HepG2 (cell line): ENCODE results near the gene RUNX2. TPM values are rescaled to one million over a fixed set of nuclear protein-coding genes. Genes with fewer than 3 reads are reported as not detected.

Experiments used
- ATAC-seq: fragments of 200-7000 bp; cut with Tn5 transposase; 3 replicates; pipeline ENCODE4 v1.9.1; 2020; ENCODE audit warnings: mild to moderate bottlenecking, moderate library complexity
- BruUV-seq: library from RNA; stranded (reverse); fragments of 400-500 nt; replicated peaks from 2 replicates; lab custom pipeline; 2021; lab: Mats Ljungman, UMichigan
- CTCF ChIA-PET: fragments of 300-600 bp; formaldehyde crosslinking; extraction: SDS; loops from one replicate; lab custom pipeline; 2021; ENCODE audit warnings: low total read pairs, inconsistent platforms, low intra/inter-chr PET ratio; lab: Yijun Ruan, JAX
- POLR2A ChIA-PET: fragments of 350-600 bp; sonication (Branson Sonifier 250); formaldehyde crosslinking; loops from one replicate; lab custom pipeline; 2020; ENCODE audit warnings: antibody characterized with exemption, inconsistent platforms; lab: Yijun Ruan, JAX
- DNase-seq: peaks from one replicate; pipeline ENCODE4 v3.0.0-alpha.2; 2015; ENCODE audit warnings: low spot score
- FAIRE-seq: peaks from 3 replicates; lab custom pipeline; 2011; peaks lifted over from hg19 to GRCh38; lab: Jason Lieb, UNC
- H2AFZ ChIP-seq: one replicate; pipeline ENCODE4 v1.6.1; 2011; ENCODE audit warnings: low read length, inconsistent platforms
- H3K27ac ChIP-seq: fragments of 300-600 bp; 3 replicates; pipeline ENCODE4 v1.8.0; 2011; ENCODE audit warnings: mixed run types, mild to moderate bottlenecking, mixed read lengths, low read length, inconsistent platforms; ENCODE audit not compliant: insufficient read depth; ENCODE audit errors: extremely low read length
- H3K27me3 ChIP-seq, 2 experiments: fragments of 200-600 bp in 1 of 2; 2 replicates in 1 of 2; 3 replicates in 1 of 2; pipeline versions ENCODE4 v1.6.0 to v1.8.0; 2011; ENCODE audit warnings: low read length in 2 of 2, mild to moderate bottlenecking in 2 of 2, moderate library complexity in 2 of 2, inconsistent platforms in 1 of 2; ENCODE audit not compliant: insufficient read depth in 2 of 2, control insufficient read depth in 1 of 2
- H3K36me3 ChIP-seq, 2 experiments: fragments of 200-600 bp in 1 of 2; replicated peaks in 1 of 2; 2 replicates in 1 of 2; 3 replicates in 1 of 2; pipeline versions ENCODE4 v1.5.1 to v1.8.0; 2011; ENCODE audit warnings: low read length in 2 of 2, inconsistent platforms in 1 of 2; ENCODE audit not compliant: insufficient read depth in 2 of 2, control insufficient read depth in 1 of 2
- H3K4me1 ChIP-seq: 2 replicates; pipeline ENCODE4 v1.5.1; 2012; ENCODE audit warnings: low read length, inconsistent platforms; ENCODE audit not compliant: insufficient read depth
- H3K4me2 ChIP-seq: 2 replicates; pipeline ENCODE4 v1.6.0; 2011; ENCODE audit warnings: low read depth, low read length, inconsistent platforms
- H3K4me3 ChIP-seq, 3 experiments: fragments of 200-600 bp in 1 of 3; sonication (generic), shearing (Covaris generic) in 1 of 3; replicated peaks in 1 of 3; 2 replicates each; pipeline ENCODE4 v1.5.1; 2011 to 2016; ENCODE audit warnings: low read length in 3 of 3, inconsistent platforms in 2 of 3, low read depth in 2 of 3, mild to moderate bottlenecking in 2 of 3, control low read depth in 1 of 3, mixed read lengths in 1 of 3; ENCODE audit not compliant: insufficient read depth in 1 of 3
- H3K79me2 ChIP-seq: one replicate; pipeline ENCODE4 v1.6.1; 2011; ENCODE audit warnings: low read length, inconsistent platforms; ENCODE audit not compliant: insufficient read depth
- H3K9ac ChIP-seq: 2 replicates; pipeline ENCODE4 v1.6.0; 2011; ENCODE audit warnings: mild to moderate bottlenecking, low read depth, low read length, inconsistent platforms; ENCODE audit not compliant: insufficient read depth
- H3K9me3 ChIP-seq: 2 replicates; pipeline ENCODE4 v1.5.1; 2012; ENCODE audit warnings: mild to moderate bottlenecking, low read length
- H4K20me1 ChIP-seq: 2 replicates; pipeline ENCODE4 v1.6.0; 2011; ENCODE audit warnings: inconsistent platforms, mild to moderate bottlenecking, low read length, moderate library complexity; ENCODE audit not compliant: insufficient read depth
- ATM ChIP-seq: fragments of 450-650 bp; IDR thresholded peaks from 2 replicates; pipeline ENCODE4 v1.7.1; 2017; ENCODE audit warnings: mild to moderate bottlenecking, borderline replicate concordance
- E2F5 ChIP-seq: sonication (generic); formaldehyde crosslinking; conservative IDR thresholded peaks from 2 replicates; pipeline ENCODE4 v1.4.0; 2020; ENCODE audit warnings: missing genetic modification reagents
- FOXA3 ChIP-seq: IDR thresholded peaks from 2 replicates; pipeline ENCODE4 v1.6.1; 2016; ENCODE audit warnings: missing genetic modification reagents, missing compliant biosample characterization
- JARID2 ChIP-seq: sonication (generic); formaldehyde crosslinking; IDR thresholded peaks from 2 replicates; pipeline ENCODE4 v1.8.1; 2023; ENCODE audit warnings: missing genetic modification reagents, inconsistent platforms; ENCODE audit not compliant: insufficient replicate concordance
- JUND ChIP-seq: sonication (generic); formaldehyde crosslinking; IDR thresholded peaks from 2 replicates; pipeline ENCODE4 v1.8.0; 2022; ENCODE audit warnings: mild to moderate bottlenecking, missing genetic modification reagents
- LBX2 ChIP-seq: sonication (generic); formaldehyde crosslinking; IDR thresholded peaks from 2 replicates; pipeline ENCODE4 v1.5.0; 2020; ENCODE audit warnings: missing genetic modification reagents, mild to moderate bottlenecking, borderline replicate concordance
- MAFK ChIP-seq, 2 experiments: IDR thresholded peaks in 1 of 2; conservative IDR thresholded peaks in 1 of 2; 2 replicates each; pipeline ENCODE4 v1.6.1; 2011; ENCODE audit warnings: improper control_type of control experiment in 2 of 2, low read length in 2 of 2
- MIXL1 ChIP-seq: IDR thresholded peaks from 2 replicates; pipeline ENCODE4 v1.6.1; 2016
- PRPF4 ChIP-seq: fragments of 200-400 bp; formaldehyde crosslinking; IDR thresholded peaks from 2 replicates; pipeline ENCODE4 v1.6.1; 2016; ENCODE audit warnings: low read length, low read depth; ENCODE audit not compliant: poor library complexity, severe bottlenecking
- SMAD9 ChIP-seq: sonication (generic); formaldehyde crosslinking; IDR thresholded peaks from 2 replicates; pipeline ENCODE4 v1.5.1; 2020; ENCODE audit warnings: mild to moderate bottlenecking, missing genetic modification reagents
- TEAD2 ChIP-seq: sonication (generic); formaldehyde crosslinking; IDR thresholded peaks from 2 replicates; pipeline ENCODE4 v1.9.0; 2021; ENCODE audit warnings: missing genetic modification reagents
- ZBTB25 ChIP-seq: IDR thresholded peaks from 2 replicates; pipeline ENCODE4 v1.6.1; 2018; ENCODE audit warnings: missing genetic modification reagents
- ZMAT5 ChIP-seq: sonication (generic); formaldehyde crosslinking; IDR thresholded peaks from 2 replicates; pipeline ENCODE4 v1.5.0; 2020; ENCODE audit warnings: mild to moderate bottlenecking, low read depth, missing genetic modification reagents, borderline replicate concordance
- ZNF382 ChIP-seq: sonication (generic); formaldehyde crosslinking; IDR thresholded peaks from 2 replicates; pipeline ENCODE4 v1.5.0; 2020; ENCODE audit warnings: missing genetic modification reagents, mild to moderate bottlenecking, borderline replicate concordance
- ZNF597 ChIP-seq: sonication (generic); formaldehyde crosslinking; IDR thresholded peaks from 2 replicates; pipeline ENCODE4 v1.5.0; 2020; ENCODE audit warnings: missing genetic modification reagents
- ZNF674 ChIP-seq: sonication (generic); formaldehyde crosslinking; IDR thresholded peaks from 2 replicates; pipeline ENCODE4 v1.5.0; 2020; ENCODE audit warnings: low read depth, mild to moderate bottlenecking, missing genetic modification reagents
- ZNF788 ChIP-seq: sonication (generic); formaldehyde crosslinking; IDR thresholded peaks from 2 replicates; pipeline ENCODE4 v1.5.0; 2020; ENCODE audit warnings: mild to moderate bottlenecking, missing genetic modification reagents, borderline replicate concordance
- ZNF790 ChIP-seq: sonication (generic); formaldehyde crosslinking; IDR thresholded peaks from 2 replicates; pipeline ENCODE4 v1.8.0; 2022; ENCODE audit warnings: missing genetic modification reagents, mild to moderate bottlenecking, borderline replicate concordance
- ZNF792 ChIP-seq: IDR thresholded peaks from 2 replicates; pipeline ENCODE4 v1.6.1; 2016
- ZSCAN20 ChIP-seq: sonication (generic); formaldehyde crosslinking; IDR thresholded peaks from 2 replicates; pipeline ENCODE4 v1.4.0; 2020; ENCODE audit warnings: missing genetic modification reagents, mild to moderate bottlenecking, borderline replicate concordance
- in situ Hi-C: cut with HindIII; loops from 2 replicates; pipeline ENCODE4 v1.10.0; 2017; ENCODE audit warnings: low pct_unique_long_range_greater_than_20kb; ENCODE audit not compliant: extremely low pct_ligation_motif_present
- intact Hi-C: fragments of 100-400 bp; cut with micrococcal nuclease; formaldehyde crosslinking; loops from one replicate; pipeline ENCODE4 v1.10.0; 2022; ENCODE audit not compliant: unreplicated experiment
- polyA plus RNA-seq, 8 experiments: library from polyadenylated mRNA; depleted of rRNA in 3 of 8; stranded (reverse) in 7 of 8; unstranded in 1 of 8; fragments of >200 nt; fragmentation: Illumina TruSeq in 4 of 8; extraction: Trizol in 4 of 8; gene quantifications; 2 replicates each; pipeline versions ENCODE4 v1.2.1 to v1.2.3, GENCODE V29; 2011 to 2016; ENCODE audit warnings: low read depth in 4 of 8, missing spikeins in 1 of 8, mixed read lengths in 1 of 8; ENCODE audit not compliant: insufficient read depth in 1 of 8
- total RNA-seq, 5 experiments: library from RNA; depleted of rRNA; stranded (reverse); fragments of >200 nt; fragmentation: Illumina TruSeq; extraction: Trizol; gene quantifications; 2 replicates each; pipeline ENCODE4 v1.2.3, GENCODE V29; 2016; ENCODE audit warnings: low read depth in 1 of 5

The RUNX2 gene
- total and polyA plus RNA-seq, 2 of the 13 experiments (the other 11 are each of a cell fraction or from before 2014, with no cell fraction given): not detected

- DNase-seq (no peak), FAIRE-seq (no peak), ATAC-seq (no peak)
- H3K4me1 ChIP-seq: no peaks in the 10 kb centered on the region
- in situ Hi-C loops (no loop called here), intact Hi-C loops (no loop called here)
- H3K79me2 ChIP-seq: no peaks in the 10 kb centered on the region
- ChIA-PET CTCF (no interaction called here), POLR2A (no interaction called here)
- H3K9me3 ChIP-seq: no peaks in the 10 kb centered on the region
- no peaks in the 10 kb centered on the region for H4K20me1 ChIP-seq
- TF ChIP-seq ZSCAN20 (CRISPR knock-in tag) (no peak), E2F5 (CRISPR knock-in tag) (no peak), ATM (no peak), ZNF597 (CRISPR knock-in tag) (no peak), FOXA3 (CRISPR knock-in tag) (no peak), JARID2 (no peak), ZNF674 (CRISPR knock-in tag) (no peak), ZNF788 (CRISPR knock-in tag) (no peak), LBX2 (no peak), PRPF4 (no peak), SMAD9 (CRISPR knock-in tag) (no peak), MIXL1 (CRISPR knock-in tag) (no peak), ZBTB25 (no peak), TEAD2 (no peak), ZMAT5 (CRISPR knock-in tag) (no peak), MAFK (conservative IDR thresholded peaks at IDR 0.05 in 1 of 2, IDR thresholded peaks at IDR 0.05 in 1 of 2; ENCODE audit: low read length in 2 of 2) (no peak), ZNF790 (CRISPR knock-in tag) (no peak), JUND (CRISPR knock-in tag) (no peak), ZNF382 (CRISPR knock-in tag) (no peak), ZNF792 (CRISPR knock-in tag) (no peak)
- no peaks in the 10 kb centered on the region for H3K36me3 ChIP-seq
- no TSS peak for BruUV-seq
- H3K27me3 ChIP-seq: peaks cover 1 to 14% of the 10 kb centered on the region in 2 experiments; a peak in 3 of 5 replicates
- no peak overlapping the region for H3K9ac ChIP-seq
- H3K4me3 ChIP-seq: no peak overlapping the region
- H3K27ac ChIP-seq: no peak overlapping the region
- H2AFZ ChIP-seq: no peak overlapping the region
- no peak overlapping the region for H3K4me2 ChIP-seq
These were observed 136.6 kb downstream of the RUNX2 start for GRCh38 chr6:45464685-45465084.
